ENCODE results near the gene PRKD1.

PRKD1 gene

DNA sequence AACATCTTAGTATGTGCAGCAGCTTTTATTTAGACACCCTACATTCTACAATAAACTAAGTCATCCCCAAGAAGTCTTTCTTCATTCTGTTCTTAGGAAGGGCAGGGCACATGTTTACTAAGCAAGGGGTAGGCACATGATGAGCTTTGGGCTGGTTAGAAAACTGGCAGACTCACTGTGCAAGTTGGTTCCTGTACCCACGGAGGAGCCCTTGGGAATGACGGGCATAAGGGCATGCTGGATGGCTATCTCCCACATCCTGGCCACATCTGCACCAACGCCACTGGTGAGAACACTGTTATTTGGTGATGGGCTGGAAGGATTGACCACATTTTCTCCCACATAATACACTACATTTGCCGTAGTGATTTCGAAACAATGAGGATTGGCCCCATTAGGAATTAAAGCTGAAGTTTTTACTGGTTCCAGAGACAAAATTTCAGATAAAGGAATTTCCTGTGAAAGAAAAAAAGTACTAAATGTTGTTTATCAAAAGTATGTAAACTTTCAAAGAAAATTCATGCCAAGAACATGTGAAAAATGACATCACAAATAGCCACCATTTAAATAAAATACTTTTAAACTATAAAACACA is 297.0 kb downstream of the PRKD1 start:
- no peak overlapping the region for H3K4me3 ChIP-seq (ENCODE audit: low read depth, low read length)

DNA sequence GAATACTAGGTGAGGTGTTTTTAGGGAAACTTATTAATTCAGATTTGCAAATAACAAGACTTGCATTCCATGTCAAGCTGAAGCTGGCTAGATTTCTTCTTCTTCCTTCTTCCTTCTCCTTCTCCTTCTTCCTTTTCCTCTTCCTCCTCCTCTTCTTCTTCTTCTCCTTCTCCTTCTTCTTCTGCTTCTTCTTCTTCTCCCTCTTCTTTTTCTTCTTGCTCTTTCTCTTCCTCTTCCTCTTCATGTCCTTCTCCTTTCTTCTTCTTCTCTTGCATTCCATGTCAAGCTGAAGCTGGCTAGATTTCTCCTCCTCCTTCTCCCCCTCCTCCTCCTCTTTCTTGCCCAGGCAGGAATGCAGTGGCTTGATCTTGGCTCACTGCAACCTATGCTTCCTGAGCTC is 297.8 kb downstream of the PRKD1 start:
- H3K4me3 ChIP-seq (ENCODE audit: low read depth, low read length): no peak overlapping the region

GRCh38 chr14:29627137-29627536 is 300.5 kb downstream of the PRKD1 start:
- H3K4me3 ChIP-seq (ENCODE audit: low read depth, low read length): no peak overlapping the region

DNA sequence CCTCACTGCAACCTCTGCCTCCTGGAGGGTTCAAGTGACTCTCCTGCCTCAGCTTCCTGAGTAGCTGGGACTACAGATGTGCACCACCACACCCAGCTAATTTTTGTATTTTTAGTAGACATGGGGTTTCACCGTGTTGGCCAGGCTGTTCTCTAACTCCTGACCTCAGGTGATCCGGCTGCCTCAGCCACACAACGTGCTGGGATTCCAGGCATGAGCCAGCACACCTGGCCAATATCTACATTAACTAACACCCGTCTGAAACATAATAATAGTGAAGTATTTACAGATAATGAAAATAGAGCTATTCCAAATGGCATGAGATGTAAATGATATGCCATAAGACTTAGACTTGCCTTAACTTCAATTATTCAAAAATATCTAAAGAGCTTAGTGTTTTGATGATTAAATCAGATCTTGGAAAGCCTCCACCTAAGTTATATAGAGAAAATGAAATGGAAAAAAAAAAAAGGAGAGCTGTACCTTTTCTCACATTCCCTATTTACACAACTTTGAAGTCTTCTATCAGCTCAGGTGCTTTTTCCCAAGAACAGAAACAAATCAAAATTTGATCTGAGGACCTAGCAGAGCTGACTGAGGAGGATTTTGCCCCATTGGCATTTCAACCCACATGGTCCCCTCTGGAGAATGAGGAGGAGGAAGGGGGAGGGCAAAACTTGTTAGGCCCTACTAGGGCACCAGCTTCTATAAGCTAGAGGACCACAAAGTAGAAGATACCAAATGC is 309.2 kb downstream of the PRKD1 start:
- no peak overlapping the region for H3K4me3 ChIP-seq (ENCODE audit: low read depth, low read length)

GRCh38 chr14:29616922-29617321 is 310.7 kb downstream of the PRKD1 start:
- H3K4me3 ChIP-seq (ENCODE audit: low read depth, low read length): no peak overlapping the region

DNA sequence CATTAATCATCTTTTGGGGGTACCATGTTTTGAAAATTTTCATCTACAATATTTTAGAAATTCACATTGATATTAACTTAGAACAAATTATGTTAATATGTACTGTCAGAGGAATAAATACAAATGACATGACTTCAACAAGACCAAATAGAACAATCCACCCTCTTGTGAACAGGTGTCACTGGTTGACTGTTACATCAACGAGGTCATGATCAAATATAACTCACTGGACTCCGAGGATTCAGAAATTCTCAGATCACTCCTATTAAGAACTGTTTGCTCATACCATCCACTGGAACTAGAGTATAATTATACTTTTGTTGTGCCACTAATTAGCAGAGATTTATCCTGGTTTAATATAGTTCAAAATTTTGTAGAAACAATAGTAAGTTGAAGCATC is 318.8 kb downstream of the PRKD1 start:
- H3K4me3 ChIP-seq (ENCODE audit: low read depth, low read length): no peak overlapping the region

- no peak overlapping the region for H3K4me3 ChIP-seq (ENCODE audit: low read depth, low read length)
Measured at GRCh38 chr14:29607169-29607568, 320.5 kb downstream of the PRKD1 start.

- no peak overlapping the region for H3K4me3 ChIP-seq (ENCODE audit: low read depth, low read length)
Measured at GRCh38 chr14:29603696-29604095, 324.0 kb downstream of the PRKD1 start.

DNA sequence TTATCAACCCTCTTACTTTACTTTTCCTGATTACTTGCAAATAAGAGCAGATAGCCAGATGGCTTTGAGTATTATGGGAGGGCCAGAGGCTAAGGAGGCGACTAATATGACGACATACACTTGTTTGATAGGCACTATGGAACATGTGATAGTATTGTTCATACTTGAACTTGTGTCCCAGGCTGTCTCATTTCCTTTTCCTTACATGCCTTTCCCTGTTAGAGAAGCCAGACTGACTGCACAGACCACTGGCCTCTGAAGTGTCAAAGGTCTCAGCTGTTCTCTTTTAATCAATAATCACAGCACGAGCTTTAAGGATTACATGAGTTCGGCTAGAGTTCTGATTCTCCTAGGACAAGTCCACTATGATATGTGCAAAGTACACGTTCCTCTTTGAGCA is 326.0 kb downstream of the PRKD1 start:
- H3K4me3 ChIP-seq (ENCODE audit: low read depth, low read length): no peak overlapping the region

DNA sequence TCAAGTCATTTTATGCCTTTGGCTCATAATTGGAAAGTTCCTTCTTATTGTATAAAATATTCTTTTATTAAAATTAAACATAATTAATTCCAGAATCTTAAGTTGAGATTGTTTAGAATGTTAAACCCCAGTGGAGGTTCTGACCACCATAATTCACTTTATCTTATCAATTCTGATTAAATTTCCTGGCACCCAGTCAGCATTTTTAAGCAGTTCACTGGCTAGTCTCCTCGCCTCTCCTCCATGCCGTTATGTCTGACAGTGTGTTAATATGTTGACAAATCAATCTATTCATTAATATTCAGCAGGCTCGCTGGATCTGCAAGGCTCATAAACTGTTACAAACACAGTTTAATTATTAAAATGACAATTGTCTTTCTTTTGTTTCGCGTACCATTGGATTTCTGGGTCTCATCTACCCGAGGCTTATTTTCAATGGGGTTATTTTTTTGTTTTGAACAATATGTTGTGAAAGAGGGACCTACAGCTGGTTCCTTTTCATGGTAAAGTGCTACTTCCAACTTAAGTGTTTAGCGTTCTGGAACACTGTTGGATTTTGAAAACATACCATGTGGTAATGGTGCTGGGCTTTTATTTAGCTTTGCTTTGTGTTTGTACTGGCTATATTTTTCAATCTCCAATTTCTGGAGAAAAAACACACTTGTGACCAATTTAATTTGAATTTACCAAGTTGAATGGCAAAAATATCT is 339.7 kb downstream of the PRKD1 start:
- H3K4me3 ChIP-seq (ENCODE audit: low read depth, low read length): no peak overlapping the region

DNA sequence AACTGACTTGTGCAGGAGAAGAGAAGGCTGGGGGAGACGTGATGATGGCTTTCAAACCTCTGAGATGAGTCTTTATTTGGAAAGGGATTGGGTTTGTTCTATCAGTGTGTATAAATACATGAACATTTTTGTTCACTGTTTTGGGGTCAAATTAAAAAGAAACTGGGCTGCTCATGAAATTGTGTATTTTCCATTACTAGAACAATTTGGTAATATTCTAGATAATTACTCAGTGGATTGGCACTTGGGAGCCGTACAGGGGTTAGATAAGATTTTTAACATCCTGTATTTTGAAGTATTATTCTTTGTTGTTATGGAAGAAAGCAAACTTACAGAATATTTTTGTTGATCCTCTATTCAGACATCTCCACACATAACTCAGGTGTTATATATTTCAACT is 340.6 kb downstream of the PRKD1 start:
- no peak overlapping the region for H3K4me3 ChIP-seq (ENCODE audit: low read depth, low read length)

DNA sequence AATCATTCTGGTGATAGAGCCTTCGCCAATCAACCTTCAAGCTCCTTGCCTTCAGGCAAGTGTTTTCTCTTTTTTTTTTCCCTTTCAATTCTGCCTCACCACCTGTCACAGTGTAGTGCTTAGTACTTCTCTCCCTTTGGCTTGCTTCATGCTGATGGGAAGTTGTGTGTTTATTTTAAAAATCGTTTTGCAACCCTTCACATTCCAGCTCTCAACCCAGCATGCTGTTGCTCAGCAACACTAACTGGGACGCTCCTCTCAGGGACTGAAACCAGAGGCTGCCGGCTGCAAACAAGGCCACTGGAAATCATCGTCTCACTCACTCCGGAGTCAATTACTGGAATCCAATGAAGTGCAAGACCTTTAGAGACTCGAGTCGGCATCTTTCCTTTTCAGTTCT is 342.7 kb downstream of the PRKD1 start:
- no peak overlapping the region for H3K4me3 ChIP-seq (ENCODE audit: low read depth, low read length)

DNA sequence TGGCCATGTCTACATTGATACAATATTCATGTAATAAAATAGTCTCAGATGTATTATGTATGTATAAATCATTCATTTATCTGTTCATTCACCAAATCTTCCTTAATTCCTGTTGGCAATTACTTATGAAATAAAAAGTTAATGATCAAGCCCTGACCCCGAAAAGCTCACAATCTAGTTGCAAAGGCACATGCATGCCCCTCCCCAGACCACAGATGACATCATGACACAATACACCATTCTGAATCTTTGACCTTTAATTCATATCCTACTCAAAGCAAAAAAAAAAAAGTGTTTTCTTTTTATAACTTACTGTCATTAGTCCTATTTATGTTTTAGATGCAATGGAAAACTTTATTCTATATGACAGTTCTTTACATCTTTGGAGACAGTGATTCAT is 346.9 kb downstream of the PRKD1 start:
- H3K4me3 ChIP-seq (ENCODE audit: low read depth, low read length): no peak overlapping the region

DNA sequence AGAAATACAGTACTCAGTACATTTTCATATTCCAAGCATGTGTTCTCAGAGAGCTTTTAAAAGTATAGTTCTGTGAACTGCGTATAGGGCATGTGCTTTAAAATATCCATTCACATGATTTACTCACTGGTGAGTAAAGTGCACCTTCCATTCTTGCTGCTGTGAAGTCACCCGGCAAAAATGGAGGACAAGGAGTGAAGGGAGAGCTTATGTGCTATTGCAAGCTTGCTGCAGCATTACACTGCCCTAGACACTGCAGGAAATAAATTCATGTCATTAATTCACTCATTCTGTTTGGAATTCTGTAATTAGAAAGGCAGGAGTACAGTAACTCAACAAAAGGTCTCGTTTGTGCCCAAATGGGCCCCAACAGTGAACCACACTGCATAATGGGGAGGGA is 347.8 kb downstream of the PRKD1 start:
- no peak overlapping the region for H3K4me3 ChIP-seq (ENCODE audit: low read depth, low read length)

- no peak overlapping the region for H3K4me3 ChIP-seq (ENCODE audit: low read depth, low read length)
Measured at GRCh38 chr14:29576927-29577326, 350.7 kb downstream of the PRKD1 start.

DNA sequence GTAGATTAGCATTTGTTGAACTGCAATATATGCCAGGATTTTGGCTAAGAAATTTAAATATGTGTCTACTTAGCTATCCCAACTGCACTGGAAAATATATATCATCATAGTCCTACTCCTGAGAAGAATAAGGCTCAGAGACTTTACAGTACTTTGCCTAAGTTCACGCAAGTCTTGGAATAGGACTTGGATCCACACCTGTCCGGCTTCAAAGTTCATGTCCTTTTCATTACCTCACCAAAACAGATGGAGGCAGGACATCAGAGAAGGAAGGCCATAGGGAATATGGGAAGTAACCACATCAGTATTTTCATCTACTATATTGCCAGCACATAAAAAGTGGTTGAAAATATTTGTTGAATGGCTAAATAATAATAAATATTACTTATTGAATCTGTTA is 358.5 kb downstream of the PRKD1 start:
- H3K4me3 ChIP-seq (ENCODE audit: low read depth, low read length): no peak overlapping the region

- no peak overlapping the region for H3K4me3 ChIP-seq (ENCODE audit: low read depth, low read length)
Measured at GRCh38 chr14:29566194-29566593, 361.5 kb downstream of the PRKD1 start.

DNA sequence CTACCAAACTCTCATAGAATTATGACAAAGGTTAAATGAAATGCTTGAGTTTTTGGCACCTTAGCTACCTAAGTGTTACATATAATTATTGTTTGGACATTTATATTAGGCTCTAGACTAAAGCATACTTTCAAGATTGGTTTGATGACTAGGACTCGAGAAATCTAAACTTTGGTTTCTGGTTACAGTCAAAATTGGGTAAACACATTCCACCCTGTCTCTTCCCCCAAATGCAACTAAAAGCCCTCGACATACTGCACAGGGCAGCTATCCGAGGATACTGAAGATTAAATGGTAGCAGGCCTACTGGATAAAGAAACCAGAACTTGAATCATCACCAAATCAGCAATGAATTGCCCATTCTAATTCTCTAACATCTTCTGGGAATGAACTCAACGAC is 369.1 kb downstream of the PRKD1 start:
- H3K4me3 ChIP-seq (ENCODE audit: low read depth, low read length): no peak overlapping the region

DNA sequence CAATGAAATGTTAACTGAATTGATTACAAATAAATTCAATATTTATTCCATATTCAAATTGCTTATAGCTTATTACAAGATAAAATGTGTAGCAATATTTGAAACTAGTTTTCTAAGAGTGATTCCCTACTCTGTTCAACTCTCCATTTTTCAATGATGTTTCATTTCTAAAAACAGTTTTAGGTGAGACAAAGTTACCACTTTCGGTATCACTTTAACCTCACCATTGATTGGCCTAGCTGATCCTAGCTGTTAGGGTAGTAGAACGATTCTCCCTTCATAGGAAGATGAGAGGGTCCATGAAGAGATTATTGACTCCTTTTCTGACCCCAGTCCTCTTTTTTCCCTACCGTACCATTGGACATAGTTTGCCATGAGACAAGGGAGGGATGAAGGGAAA is 373.3 kb downstream of the PRKD1 start:
- H3K4me3 ChIP-seq (ENCODE audit: low read depth, low read length): no peak overlapping the region

DNA sequence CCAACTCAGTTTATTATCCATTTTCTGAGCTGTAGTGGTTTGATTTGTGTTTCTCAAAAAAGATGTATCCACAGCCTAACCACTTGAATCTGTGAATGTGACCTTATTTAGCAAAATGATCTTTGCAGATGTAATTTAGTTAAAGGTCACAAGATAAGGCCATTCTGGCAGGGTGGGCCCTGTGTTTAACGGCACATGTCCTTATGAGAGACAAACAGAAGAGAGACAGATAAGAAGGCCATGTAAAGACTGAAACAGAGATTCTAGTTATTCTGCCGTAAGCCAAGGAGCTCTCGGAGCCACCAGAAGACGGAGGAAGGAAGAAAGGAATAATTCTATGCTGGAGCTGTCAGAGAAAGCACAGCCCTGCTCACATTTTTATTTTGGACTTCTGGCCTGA is 374.2 kb downstream of the PRKD1 start:
- H3K4me3 ChIP-seq (ENCODE audit: low read depth, low read length): no peak overlapping the region

- no peak overlapping the region for H3K4me3 ChIP-seq (ENCODE audit: low read depth, low read length)
Measured at GRCh38 chr14:29548948-29549370, 378.7 kb downstream of the PRKD1 start.

DNA sequence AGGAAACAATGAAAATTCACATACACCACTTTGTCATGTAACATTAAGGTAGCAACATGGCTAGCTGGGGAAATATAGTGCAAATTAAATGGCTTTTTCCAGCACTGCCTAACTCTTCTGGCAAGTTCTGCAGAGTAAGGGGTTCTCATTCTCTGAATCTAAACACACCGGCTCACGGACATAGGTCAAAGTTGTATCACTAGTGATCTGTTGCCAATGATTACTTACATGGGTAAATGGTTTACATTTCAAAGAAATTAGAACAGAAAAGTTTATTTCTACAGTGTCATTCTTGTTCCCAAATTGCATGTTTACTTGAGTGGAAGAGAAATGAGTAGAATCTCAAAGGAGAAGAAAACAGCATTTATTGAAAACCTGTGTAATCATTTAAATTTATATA is 381.9 kb downstream of the PRKD1 start:
- H3K4me3 ChIP-seq (ENCODE audit: low read depth, low read length): no peak overlapping the region

Data from iPS-11a (cell line).